HG02981 (cell line): ENCODE results near the gene PCDHGA11.
"Not testable (repeated sequence)": the region's sequence is repeated elsewhere in the genome, so short reads cannot be mapped to it uniquely, and the experiment has no call there.

Experiments used
- ATAC-seq: cut with Tn5 transposase; IDR thresholded peaks from one replicate; pipeline ENCODE4 v1.9.1; 2021; ENCODE audit warnings: mild to moderate bottlenecking, moderate library complexity; ENCODE audit not compliant: unreplicated experiment

PCDHGA11 gene

GRCh38 chr5:141398608-141399007 is 22.2 kb upstream of the PCDHGA11 start:
- no peak for ATAC-seq

DNA sequence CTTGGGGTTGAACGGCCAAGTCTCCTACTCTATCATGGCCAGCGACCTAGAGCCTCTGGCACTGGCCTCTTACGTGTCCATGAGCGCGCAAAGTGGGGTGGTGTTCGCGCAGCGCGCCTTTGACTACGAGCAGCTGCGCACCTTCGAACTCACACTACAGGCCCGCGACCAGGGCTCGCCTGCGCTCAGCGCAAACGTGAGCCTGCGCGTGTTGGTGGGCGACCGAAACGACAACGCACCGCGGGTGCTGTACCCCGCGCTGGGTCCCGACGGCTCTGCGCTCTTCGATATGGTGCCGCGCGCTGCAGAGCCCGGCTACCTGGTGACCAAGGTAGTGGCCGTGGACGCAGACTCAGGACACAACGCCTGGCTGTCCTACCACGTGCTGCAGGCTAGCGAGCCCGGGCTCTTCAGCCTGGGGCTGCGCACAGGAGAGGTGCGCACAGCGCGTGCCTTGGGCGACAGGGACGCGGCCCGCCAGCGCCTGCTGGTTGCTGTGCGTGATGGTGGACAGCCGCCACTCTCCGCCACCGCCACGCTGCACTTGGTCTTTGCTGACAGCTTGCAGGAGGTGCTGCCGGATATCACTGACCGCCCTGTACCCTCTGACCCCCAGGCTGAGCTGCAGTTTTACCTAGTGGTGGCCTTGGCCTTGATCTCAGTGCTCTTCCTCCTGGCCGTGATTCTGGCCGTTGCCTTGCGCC is 21.1 kb upstream of the PCDHGA11 start:
- ATAC-seq = no peak

DNA sequence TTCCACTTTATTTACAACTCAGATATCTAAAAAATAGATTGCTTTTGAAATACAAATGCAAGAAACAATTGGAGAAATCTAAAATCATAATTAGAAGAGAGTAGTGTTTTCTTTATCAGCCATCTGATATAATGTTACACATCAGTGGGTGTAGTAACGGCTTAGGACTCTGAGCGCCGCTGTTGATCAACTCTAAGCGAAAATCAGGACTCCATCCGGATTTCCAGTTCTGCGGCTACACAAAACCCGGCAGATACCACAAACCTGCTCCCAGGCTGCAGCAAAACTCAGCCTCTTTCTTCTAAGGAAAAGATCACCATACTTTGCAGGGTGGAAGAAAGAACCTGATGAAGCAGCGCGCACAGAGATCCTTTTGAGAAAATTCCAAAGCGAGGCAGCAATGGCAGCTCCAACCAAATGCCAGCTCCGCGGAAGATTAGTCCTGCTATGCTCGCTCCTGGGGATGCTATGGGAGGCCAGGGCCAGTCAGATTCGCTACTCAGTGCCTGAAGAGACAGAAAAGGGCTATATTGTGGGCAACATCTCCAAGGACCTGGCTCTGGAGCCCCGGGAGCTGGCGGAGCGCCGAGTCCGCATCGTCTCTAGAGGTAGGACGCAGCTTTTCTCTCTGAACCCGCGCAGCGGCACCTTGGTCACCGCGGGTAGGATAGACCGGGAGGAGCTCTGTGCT is 18.2 kb upstream of the PCDHGA11 start, which contains the start of gene PCDHGA9:
Gene PCDHGA9 (plus strand): TSS at position 226 of the 691 bp plus-strand sequence. CDS start 175 bp downstream, at position 401.
- ATAC-seq = no peak

- no peak for ATAC-seq
These were observed 17.5 kb upstream of the PCDHGA11 start for GRCh38 chr5:141403387-141403786.

DNA sequence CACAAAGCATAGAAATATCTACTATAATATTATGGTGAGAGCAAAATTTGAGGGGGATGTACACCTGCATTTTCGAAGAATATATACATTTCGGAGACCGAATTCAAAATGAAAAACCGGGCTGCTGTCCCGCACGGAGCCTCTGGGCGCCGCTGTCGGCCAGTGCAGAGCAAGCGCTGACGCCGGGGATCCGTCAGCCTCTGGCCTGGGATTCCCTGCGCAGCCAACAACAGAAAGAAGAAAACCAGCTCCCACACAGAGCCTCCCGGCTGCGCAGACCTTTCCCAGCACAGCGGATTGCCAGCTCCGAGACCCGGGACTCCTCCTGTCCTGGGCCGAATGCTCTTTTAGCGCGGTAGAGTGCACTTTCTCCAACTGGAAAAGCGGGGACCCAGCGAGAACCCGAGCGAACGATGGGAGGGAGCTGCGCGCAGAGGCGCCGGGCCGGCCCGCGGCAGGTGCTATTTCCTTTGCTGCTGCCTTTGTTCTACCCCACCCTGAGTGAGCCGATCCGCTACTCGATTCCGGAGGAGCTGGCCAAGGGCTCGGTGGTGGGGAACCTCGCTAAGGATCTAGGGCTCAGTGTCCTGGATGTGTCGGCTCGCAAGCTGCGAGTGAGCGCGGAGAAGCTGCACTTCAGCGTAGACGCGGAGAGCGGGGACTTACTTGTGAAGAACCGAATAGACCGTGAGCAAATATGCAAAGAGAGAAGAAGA is 12.9 kb upstream of the PCDHGA11 start, which contains the start of gene PCDHGB6:
Gene PCDHGB6 (plus strand): TSS at position 232 of the 716 bp plus-strand sequence. CDS start 182 bp downstream, at position 414.
- ATAC-seq = not testable (repeated sequence)

DNA sequence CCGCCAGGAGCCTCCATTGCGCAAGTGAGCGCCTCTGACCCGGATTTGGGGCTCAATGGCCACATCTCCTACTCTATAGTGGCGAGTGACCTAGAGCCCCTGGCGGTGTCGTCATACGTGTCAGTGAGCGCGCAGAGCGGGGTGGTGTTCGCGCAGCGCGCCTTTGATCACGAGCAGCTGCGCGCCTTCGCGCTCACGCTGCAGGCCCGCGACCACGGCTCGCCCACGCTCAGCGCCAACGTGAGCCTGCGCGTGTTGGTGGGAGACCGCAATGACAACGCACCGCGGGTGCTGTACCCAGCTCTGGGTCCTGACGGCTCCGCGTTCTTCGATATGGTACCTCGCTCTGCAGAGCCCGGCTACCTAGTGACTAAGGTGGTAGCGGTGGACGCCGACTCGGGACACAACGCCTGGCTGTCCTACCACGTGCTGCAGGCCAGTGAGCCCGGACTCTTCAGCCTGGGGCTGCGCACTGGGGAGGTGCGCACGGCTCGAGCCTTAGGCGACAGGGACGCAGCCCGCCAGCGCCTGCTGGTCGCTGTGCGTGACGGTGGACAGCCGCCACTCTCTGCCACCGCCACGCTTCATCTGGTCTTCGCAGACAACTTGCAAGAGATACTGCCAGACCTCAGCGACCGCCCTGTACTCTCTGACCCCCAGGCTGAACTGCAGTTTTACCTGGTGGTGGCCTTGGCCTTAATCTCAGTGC is 11.1 kb upstream of the PCDHGA11 start:
- ATAC-seq = no peak

- no peak for ATAC-seq
These were observed 9.3 kb upstream of the PCDHGA11 start for GRCh38 chr5:141411575-141411974.

DNA sequence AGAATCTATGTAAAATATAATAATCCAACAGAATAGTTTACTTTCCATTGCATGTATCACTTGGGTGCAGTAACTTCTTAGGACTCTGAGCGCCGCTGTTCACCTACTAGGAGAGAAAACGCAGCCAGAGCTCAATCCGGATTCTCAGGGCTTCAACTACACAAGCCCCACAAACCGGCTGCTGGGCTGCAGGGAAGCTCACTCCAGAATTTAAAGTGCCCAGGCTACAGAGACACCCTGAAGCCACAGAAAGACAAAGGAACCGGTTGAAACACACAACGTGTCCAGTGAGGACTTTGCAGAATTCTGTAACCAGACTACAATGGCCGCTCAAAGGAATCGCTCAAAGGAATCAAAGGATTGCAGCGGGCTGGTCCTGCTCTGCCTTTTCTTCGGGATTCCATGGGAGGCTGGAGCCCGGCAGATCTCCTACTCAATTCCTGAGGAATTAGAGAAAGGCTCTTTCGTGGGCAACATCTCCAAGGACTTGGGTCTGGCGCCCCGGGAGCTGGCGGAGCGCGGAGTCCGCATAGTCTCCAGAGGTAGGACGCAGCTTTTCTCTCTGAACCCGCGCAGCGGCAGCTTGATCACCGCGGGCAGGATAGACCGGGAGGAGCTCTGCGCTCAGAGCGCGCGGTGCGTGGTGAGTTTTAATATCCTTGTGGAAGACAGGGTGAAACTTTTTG is 7.9 kb upstream of the PCDHGA11 start, which contains the start of gene PCDHGA10:
Gene PCDHGA10 (plus strand): TSS at position 134 of the 686 bp plus-strand sequence. CDS start 189 bp downstream, at position 323.
- peak; percentile 54 for ATAC-seq

DNA sequence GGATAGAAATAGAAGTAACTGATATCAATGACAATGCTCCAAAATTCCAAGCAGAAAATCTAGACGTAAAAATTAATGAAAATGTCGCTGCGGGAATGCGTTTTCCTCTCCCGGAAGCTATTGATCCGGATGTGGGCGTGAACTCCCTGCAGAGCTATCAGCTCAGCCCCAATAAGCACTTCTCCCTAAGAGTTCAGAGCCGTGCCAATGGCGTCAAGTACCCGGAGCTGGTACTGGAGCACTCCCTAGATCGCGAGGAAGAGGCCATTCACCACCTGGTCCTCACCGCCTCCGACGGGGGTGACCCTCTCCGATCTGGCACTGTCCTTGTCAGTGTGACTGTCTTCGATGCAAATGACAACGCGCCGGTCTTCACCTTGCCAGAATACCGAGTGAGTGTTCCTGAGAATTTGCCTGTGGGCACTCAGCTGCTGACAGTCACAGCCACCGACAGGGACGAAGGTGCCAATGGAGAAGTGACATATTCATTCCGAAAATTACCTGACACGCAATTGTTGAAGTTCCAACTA is 7.2 kb upstream of the PCDHGA11 start:
- no peak for ATAC-seq

- not testable (repeated sequence) for ATAC-seq
These were observed 6.1 kb upstream of the PCDHGA11 start for GRCh38 chr5:141414548-141415274.

- ATAC-seq = not testable (repeated sequence)
These were observed 5.6 kb upstream of the PCDHGA11 start for GRCh38 chr5:141415275-141415618.

DNA sequence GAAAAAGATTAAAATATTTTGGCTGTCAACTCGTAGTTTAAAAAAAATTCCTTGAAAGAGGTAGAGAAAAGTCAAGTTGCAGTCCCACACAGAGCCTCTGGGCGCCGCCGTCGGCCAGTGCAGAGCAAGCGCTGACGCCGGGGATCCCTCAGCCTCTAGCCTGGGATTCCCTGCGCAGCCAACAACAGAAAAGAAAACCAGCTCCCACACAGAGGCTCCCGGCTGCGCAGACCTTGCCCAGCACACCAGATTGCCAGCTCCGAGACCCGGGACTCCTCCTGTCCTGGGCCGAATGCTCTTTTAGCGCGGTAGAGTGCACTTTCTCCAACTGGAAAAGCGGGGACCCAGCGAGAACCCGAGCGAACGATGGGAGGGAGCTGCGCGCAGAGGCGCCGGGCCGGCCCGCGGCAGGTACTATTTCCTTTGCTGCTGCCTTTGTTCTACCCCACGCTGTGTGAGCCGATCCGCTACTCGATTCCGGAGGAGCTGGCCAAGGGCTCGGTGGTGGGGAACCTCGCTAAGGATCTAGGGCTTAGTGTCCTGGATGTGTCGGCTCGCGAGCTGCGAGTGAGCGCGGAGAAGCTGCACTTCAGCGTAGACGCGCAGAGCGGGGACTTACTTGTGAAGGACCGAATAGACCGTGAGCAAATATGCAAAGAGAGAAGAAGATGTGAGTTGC is 3.2 kb upstream of the PCDHGA11 start, which contains the start of gene PCDHGB7:
Gene PCDHGB7 (plus strand): TSS at position 184 of the 679 bp plus-strand sequence. CDS start 183 bp downstream, at position 367.
- peak; percentile 81 for ATAC-seq

DNA sequence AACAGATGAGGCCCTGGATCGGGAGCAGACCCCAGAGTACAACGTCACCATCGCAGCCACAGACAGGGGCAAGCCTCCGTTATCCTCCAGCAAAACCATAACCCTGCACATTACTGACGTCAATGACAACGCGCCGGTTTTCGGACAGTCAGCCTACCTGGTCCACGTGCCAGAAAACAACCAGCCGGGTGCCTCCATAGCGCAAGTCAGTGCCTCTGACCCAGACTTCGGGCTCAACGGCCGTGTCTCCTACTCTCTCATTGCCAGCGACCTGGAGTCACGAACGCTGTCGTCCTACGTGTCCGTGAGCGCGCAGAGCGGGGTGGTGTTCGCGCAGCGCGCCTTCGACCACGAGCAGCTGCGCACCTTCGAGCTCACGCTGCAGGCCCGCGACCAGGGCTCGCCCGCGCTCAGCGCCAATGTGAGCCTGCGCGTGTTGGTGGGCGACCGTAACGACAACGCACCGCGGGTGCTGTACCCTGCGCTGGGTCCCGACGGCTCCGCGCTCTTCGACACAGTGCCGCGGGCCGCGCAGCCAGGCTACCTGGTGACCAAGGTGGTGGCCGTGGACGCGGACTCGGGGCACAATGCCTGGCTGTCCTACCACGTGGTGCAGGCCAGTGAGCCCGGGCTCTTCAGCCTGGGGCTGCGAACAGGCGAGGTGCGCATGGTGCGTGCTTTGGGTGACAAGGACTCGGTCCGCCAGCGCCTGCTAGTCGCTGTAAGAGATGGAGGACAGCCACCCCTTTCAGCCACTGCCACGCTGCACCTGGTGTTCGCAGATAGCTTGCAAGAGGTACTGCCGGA is 1.6 kb upstream of the PCDHGA11 start:
- no peak for ATAC-seq

- no peak for ATAC-seq
These were observed 621 bp downstream of the PCDHGA11 start for GRCh38 chr5:141421489-141421855.

DNA sequence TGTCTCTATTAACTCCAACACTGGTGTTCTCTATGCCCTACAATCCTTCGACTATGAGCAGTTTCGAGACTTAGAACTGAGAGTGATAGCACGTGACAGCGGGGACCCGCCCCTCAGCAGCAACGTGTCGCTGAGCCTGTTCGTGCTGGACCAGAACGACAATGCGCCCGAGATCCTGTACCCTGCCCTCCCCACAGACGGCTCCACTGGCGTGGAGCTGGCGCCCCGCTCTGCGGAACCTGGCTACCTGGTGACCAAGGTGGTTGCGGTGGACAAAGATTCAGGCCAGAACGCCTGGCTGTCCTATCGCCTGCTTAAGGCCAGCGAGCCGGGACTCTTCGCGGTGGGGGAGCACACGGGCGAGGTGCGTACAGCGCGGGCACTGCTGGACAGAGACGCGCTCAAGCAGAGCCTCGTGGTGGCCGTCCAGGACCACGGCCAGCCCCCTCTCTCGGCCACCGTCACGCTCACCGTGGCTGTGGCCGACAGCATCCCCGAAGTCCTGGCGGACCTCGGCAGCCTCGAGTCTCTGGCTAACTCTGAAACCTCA is 2.0 kb downstream of the PCDHGA11 start:
- no peak for ATAC-seq

DNA sequence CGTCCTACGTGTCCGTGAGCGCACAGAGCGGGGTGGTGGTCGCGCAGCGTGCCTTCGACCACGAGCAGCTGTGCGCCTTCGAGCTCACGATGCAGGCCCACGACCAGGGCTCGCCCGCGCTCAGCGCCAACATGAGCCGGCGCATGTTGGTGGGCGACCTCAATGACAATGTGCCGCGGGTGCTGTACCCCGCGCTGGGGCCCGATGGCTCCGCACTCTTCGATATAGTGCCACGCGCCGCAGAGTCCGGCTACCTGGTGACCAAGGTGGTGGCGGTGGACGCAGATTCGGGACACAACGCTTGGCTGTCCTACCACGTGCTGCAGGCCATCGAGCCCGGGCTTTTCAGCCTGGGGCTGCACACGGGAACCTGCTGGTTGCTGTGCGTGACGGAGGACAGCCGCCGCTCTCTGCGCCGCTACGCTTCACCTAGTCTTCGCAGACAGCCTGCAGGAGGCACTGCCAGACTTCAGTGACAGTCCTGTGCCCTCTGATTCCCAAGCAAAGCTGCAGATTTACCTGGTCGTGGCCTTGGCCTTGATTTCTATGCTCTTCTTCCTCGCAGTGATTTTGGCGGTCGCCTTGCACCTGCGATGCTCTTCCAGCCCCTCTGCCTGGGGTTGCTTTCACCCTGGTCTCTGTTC is 7.1 kb downstream of the PCDHGA11 start:
- no peak for ATAC-seq
